ENCODE measurements around the gene IDH3A. TPM values are rescaled to one million over a fixed set of nuclear protein-coding genes. Genes with fewer than 3 reads are reported as not detected.

IDH3A gene
- total and polyA plus RNA-seq, 2 donors (not counting 1 experiment from before 2014, with no cell fraction given): 24.9 to 65.0 TPM

- H3K4me2 ChIP-seq (ENCODE audit: extremely low read depth, insufficient read depth, low read length): no peak overlapping the region
- H3K9me3 ChIP-seq (ENCODE audit: control insufficient read depth, insufficient read depth, low read depth, low read length): no peaks in the 10 kb centered on the region
- no peak overlapping the region for H3K9ac ChIP-seq (ENCODE audit: insufficient read depth, low read length)
- no peak for DNase-seq (ENCODE audit: low read depth in 2 of 2)
- H3K4me1 ChIP-seq (ENCODE audit: control insufficient read depth, extremely low read depth, insufficient read depth, low read length): no peaks in the 10 kb centered on the region
- H3K36me3 ChIP-seq (ENCODE audit: control insufficient read depth, insufficient read depth, low read length): peaks cover 5% of the 10 kb centered on the region
- no peak overlapping the region for H2AFZ ChIP-seq (ENCODE audit: low read length)
- H3K4me3 ChIP-seq (replicated peaks in 1 of 4; ENCODE audit: control extremely low read depth in 1 of 4, insufficient read depth in 1 of 4, low read depth in 3 of 4, low read length in 4 of 4): no peak overlapping the region
- no peaks in the 10 kb centered on the region for H3K27me3 ChIP-seq (ENCODE audit: control insufficient read depth, insufficient read depth, low read length)
- no peak overlapping the region for H3K27ac ChIP-seq (ENCODE audit: insufficient read depth, low read length)
- no peak for TF ChIP-seq EZH2 (IDR thresholded peaks at IDR 0.05; ENCODE audit: low read length, missing control alignments)
- TF ChIP-seq CTCF (conservative IDR thresholded peaks at IDR 0.05 in 1 of 2, IDR thresholded peaks at IDR 0.05 in 1 of 2; ENCODE audit: low read depth in 1 of 2, low read length in 2 of 2): no peak
- no peaks in the 10 kb centered on the region for H3K79me2 ChIP-seq (ENCODE audit: control insufficient read depth, insufficient read depth, low read length)
- H4K20me1 ChIP-seq (ENCODE audit: control insufficient read depth, extremely low read depth, insufficient read depth, low read length): no peaks in the 10 kb centered on the region
These were observed 18.2 kb downstream of the IDH3A start for GRCh38 chr15:78167227-78167888.

- Histone ChIP-seq H3K9me3 (ENCODE audit: control insufficient read depth, insufficient read depth, low read depth, low read length) (no peaks in the 10 kb centered on the region), H3K4me3 (replicated peaks in 1 of 4; ENCODE audit: control extremely low read depth in 1 of 4, insufficient read depth in 1 of 4, low read depth in 3 of 4, low read length in 4 of 4) (no peak overlapping the region), H3K36me3 (ENCODE audit: control insufficient read depth, insufficient read depth, low read length) (peaks cover 6% of the 10 kb centered on the region), H3K4me2 (ENCODE audit: extremely low read depth, insufficient read depth, low read length) (no peak overlapping the region), H3K9ac (ENCODE audit: insufficient read depth, low read length) (no peak overlapping the region), H3K4me1 (ENCODE audit: control insufficient read depth, extremely low read depth, insufficient read depth, low read length) (no peaks in the 10 kb centered on the region), H3K27ac (ENCODE audit: insufficient read depth, low read length) (no peak overlapping the region), H4K20me1 (ENCODE audit: control insufficient read depth, extremely low read depth, insufficient read depth, low read length) (no peaks in the 10 kb centered on the region), H3K27me3 (ENCODE audit: control insufficient read depth, insufficient read depth, low read length) (no peaks in the 10 kb centered on the region), H2AFZ (ENCODE audit: low read length) (no peak overlapping the region), H3K79me2 (ENCODE audit: control insufficient read depth, insufficient read depth, low read length) (no peaks in the 10 kb centered on the region)
- no peak for TF ChIP-seq EZH2 (IDR thresholded peaks at IDR 0.05; ENCODE audit: low read length, missing control alignments)
- TF ChIP-seq CTCF (conservative IDR thresholded peaks at IDR 0.05 in 1 of 2, IDR thresholded peaks at IDR 0.05 in 1 of 2; ENCODE audit: low read depth in 1 of 2, low read length in 2 of 2): no peak
- DNase-seq (ENCODE audit: low read depth in 2 of 2): no peak
These were observed 19.4 kb downstream of the IDH3A start for GRCh38 chr15:78168608-78169007.

- H3K79me2 ChIP-seq (ENCODE audit: control insufficient read depth, insufficient read depth, low read length): no peaks in the 10 kb centered on the region
- H3K4me3 ChIP-seq (replicated peaks in 1 of 4; ENCODE audit: control extremely low read depth in 1 of 4, insufficient read depth in 1 of 4, low read depth in 3 of 4, low read length in 4 of 4): no peak overlapping the region
- H3K9me3 ChIP-seq (ENCODE audit: control insufficient read depth, insufficient read depth, low read depth, low read length): no peaks in the 10 kb centered on the region
- H3K36me3 ChIP-seq (ENCODE audit: control insufficient read depth, insufficient read depth, low read length): peaks cover 4% of the 10 kb centered on the region
- no peak overlapping the region for H3K9ac ChIP-seq (ENCODE audit: insufficient read depth, low read length)
- TF ChIP-seq CTCF (conservative IDR thresholded peaks at IDR 0.05 in 1 of 2, IDR thresholded peaks at IDR 0.05 in 1 of 2; ENCODE audit: low read depth in 1 of 2, low read length in 2 of 2): no peak
- no peak for TF ChIP-seq EZH2 (IDR thresholded peaks at IDR 0.05; ENCODE audit: low read length, missing control alignments)
- no peaks in the 10 kb centered on the region for H4K20me1 ChIP-seq (ENCODE audit: control insufficient read depth, extremely low read depth, insufficient read depth, low read length)
- no peak overlapping the region for H3K27ac ChIP-seq (ENCODE audit: insufficient read depth, low read length)
- H2AFZ ChIP-seq (ENCODE audit: low read length): no peak overlapping the region
- no peaks in the 10 kb centered on the region for H3K4me1 ChIP-seq (ENCODE audit: control insufficient read depth, extremely low read depth, insufficient read depth, low read length)
- no peaks in the 10 kb centered on the region for H3K27me3 ChIP-seq (ENCODE audit: control insufficient read depth, insufficient read depth, low read length)
- H3K4me2 ChIP-seq (ENCODE audit: extremely low read depth, insufficient read depth, low read length): no peak overlapping the region
- no peak for DNase-seq (ENCODE audit: low read depth in 2 of 2)
These were observed 21.9 kb downstream of the IDH3A start for GRCh38 chr15:78170848-78171773.

All from fibroblast of lung (primary cell).